ENCODE measurements around the gene ARHGEF39. TPM values are rescaled to one million over a fixed set of nuclear protein-coding genes. Genes with fewer than 3 reads are reported as not detected.

Gene ARHGEF39
- total RNA-seq, 1 donor from 2014 or later = 1.2 TPM

GRCh38 chr9:35682051-35682450, 17.1 kb upstream of the ARHGEF39 start:
- TF ChIP-seq, protein P1, sequence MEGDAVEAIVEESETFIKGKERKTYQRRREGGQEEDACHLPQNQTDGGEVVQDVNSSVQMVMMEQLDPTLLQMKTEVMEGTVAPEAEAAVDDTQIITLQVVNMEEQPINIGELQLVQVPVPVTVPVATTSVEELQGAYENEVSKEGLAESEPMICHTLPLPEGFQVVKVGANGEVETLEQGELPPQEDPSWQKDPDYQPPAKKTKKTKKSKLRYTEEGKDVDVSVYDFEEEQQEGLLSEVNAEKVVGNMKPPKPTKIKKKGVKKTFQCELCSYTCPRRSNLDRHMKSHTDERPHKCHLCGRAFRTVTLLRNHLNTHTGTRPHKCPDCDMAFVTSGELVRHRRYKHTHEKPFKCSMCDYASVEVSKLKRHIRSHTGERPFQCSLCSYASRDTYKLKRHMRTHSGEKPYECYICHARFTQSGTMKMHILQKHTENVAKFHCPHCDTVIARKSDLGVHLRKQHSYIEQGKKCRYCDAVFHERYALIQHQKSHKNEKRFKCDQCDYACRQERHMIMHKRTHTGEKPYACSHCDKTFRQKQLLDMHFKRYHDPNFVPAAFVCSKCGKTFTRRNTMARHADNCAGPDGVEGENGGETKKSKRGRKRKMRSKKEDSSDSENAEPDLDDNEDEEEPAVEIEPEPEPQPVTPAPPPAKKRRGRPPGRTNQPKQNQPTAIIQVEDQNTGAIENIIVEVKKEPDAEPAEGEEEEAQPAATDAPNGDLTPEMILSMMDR (IDR thresholded peaks at IDR 0.05; ENCODE audit: insufficient read depth, low read length, poor library complexity, severe bottlenecking) = no peak
- Histone ChIP-seq H3K36me3 (ENCODE audit: control insufficient read depth, insufficient read depth, low read length) (peaks cover 2% of the 10 kb centered on the region), H3K4me3 (ENCODE audit: low read depth, low read length) (no peak overlapping the region), H3K27me3 (ENCODE audit: control insufficient read depth, insufficient read depth, low read length) (no peaks in the 10 kb centered on the region)
- no peak for DNase-seq (ENCODE audit: low read depth)

- H3K4me3 ChIP-seq (ENCODE audit: low read depth, low read length) = no peak overlapping the region
- TF ChIP-seq, protein P1 (IDR thresholded peaks at IDR 0.05; ENCODE audit: insufficient read depth, low read length, poor library complexity, severe bottlenecking) = no peak
- H3K27me3 ChIP-seq (ENCODE audit: control insufficient read depth, insufficient read depth, low read length) = no peaks in the 10 kb centered on the region
- DNase-seq (ENCODE audit: low read depth) = no peak
- peaks cover 2% of the 10 kb centered on the region for H3K36me3 ChIP-seq (ENCODE audit: control insufficient read depth, insufficient read depth, low read length)
These were observed 16.5 kb upstream of the ARHGEF39 start for GRCh38 chr9:35681341-35682002.

DNA sequence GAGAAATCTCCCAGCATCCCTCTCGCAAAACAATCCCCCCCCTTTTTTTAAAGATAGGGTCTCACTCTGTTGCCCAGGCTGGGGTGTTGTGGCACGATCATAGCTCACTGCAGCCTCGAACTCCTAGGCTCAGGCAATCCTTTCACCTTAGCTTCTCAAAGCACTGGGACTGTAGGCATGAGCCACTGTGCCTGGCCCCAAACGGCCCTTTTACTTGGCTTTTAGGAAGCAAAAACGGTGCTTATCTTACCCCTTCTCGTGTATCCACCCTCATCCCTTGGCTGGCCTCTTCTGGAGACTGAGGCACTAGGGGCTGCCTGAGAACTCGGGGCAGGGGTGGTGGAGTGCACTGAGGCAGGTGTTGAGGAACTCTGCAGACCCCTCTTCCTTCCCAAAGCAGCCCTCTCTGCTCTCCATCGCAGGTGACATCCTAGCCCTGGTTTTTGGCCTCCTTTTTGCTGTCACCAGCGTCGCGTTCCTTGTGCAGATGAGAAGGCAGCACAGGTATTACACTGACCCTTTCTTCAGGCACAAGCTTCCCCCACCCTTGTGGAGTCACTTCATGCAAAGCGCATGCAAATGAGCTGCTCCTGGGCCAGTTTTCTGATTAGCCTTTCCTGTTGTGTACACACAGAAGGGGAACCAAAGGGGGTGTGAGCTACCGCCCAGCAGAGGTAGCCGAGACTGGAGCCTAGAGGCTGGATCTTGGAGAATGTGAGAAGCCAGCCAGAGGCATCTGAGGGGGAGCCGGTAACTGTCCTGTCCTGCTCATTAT, 15.5 kb upstream of the ARHGEF39 start:
- peaks cover under 1% of the 10 kb centered on the region for H3K27me3 ChIP-seq (ENCODE audit: control insufficient read depth, insufficient read depth, low read length)
- H3K4me3 ChIP-seq (ENCODE audit: low read depth, low read length) = no peak overlapping the region
- DNase-seq (ENCODE audit: low read depth) = no peak
- peaks cover 2% of the 10 kb centered on the region for H3K36me3 ChIP-seq (ENCODE audit: control insufficient read depth, insufficient read depth, low read length)
- TF ChIP-seq, protein P1 (IDR thresholded peaks at IDR 0.05; ENCODE audit: insufficient read depth, low read length, poor library complexity, severe bottlenecking) = no peak

- TF ChIP-seq, protein P1 (IDR thresholded peaks at IDR 0.05; ENCODE audit: insufficient read depth, low read length, poor library complexity, severe bottlenecking) = no peak
- DNase-seq (ENCODE audit: low read depth) = no peak
- H3K27me3 ChIP-seq (ENCODE audit: control insufficient read depth, insufficient read depth, low read length) = peaks cover 3% of the 10 kb centered on the region
- no peak overlapping the region for H3K4me3 ChIP-seq (ENCODE audit: low read depth, low read length)
- H3K36me3 ChIP-seq (ENCODE audit: control insufficient read depth, insufficient read depth, low read length) = peaks cover 2% of the 10 kb centered on the region
These were observed 14.9 kb upstream of the ARHGEF39 start for GRCh38 chr9:35679766-35680330.

- DNase-seq (ENCODE audit: low read depth) = no peak
- TF ChIP-seq, protein P1 (IDR thresholded peaks at IDR 0.05; ENCODE audit: insufficient read depth, low read length, poor library complexity, severe bottlenecking) = no peak
- H3K4me3 ChIP-seq (ENCODE audit: low read depth, low read length) = no peak overlapping the region
- peaks cover 2% of the 10 kb centered on the region for H3K36me3 ChIP-seq (ENCODE audit: control insufficient read depth, insufficient read depth, low read length)
- peaks cover 3% of the 10 kb centered on the region for H3K27me3 ChIP-seq (ENCODE audit: control insufficient read depth, insufficient read depth, low read length)
These were observed 14.1 kb upstream of the ARHGEF39 start for GRCh38 chr9:35679091-35679490.
